ENCODE results near the gene P2RX6. TPM values are rescaled to one million over a fixed set of nuclear protein-coding genes. Genes with fewer than 3 reads are reported as not detected.

The P2RX6 gene
- total RNA-seq, 1 donor from 2014 or later: 3.4 TPM

DNA sequence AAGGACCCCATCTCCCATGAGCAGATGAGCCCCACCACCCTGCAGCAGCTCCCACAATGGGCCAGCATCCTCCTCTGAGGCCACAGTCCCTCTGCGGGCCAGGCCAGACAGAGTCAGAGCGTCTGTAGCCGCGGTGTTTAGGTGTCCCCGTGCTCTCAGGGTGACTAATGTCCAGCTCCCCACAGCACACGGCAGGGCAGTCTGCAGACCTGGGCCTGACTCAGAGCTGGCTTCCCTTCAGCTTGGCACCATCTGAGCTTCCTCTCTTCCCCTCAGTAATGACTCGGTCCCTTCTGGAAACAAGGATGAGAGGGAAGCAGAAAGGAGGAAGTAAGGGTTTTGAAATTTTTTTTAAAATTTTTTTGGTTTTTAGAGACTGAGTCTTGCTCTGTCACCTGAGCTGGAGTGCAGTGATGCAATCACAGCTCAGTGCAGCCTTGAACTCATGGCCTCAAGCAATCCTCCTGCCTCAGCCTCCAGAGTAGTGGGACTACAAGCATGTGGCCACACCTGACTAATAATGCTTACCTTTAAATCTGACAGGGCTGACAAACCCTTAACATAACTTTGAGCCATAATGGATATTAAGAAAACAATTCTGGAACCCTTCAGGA lies 59.2 kb downstream of the P2RX6 start:
- no peak for DNase-seq (ENCODE audit: low spot score)

DNA sequence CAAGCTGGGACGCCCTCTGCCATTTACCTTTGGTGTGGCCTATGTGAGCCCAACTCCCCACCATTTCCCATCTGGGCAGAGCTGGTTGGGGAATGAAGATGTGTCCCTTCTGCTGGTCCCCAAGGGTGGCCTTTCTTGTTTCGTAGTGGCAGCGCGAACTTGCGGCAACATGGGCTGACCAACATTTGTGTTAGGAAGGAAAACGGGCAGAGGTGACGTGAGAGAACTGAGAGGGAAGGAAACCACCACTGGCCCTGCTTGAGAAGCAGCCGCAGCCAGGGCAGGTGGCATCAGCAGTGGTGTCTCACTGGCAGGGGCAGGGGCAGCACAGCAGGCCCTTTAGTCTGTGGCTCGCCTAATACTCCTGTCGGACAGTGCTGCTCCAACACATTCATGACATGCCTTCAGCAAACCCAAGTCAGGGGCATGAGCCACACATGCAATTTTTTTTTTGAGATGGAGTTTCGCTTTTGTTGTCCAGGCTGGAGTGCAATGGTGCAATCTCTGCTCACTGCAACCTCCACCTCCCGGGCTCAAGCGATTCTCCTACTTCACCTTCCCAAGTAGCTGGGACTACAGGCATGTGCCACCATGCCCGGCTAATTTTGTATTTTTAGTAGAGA lies 60.7 kb downstream of the P2RX6 start:
- no peak for DNase-seq (ENCODE audit: low spot score)

- DNase-seq (ENCODE audit: low spot score): no peak
These were observed 62.1 kb downstream of the P2RX6 start for GRCh38 chr22:21076912-21077625.

Other genes starting within 250 kb of the P2RX6 start
- 5.1 TPM for gene SERPIND1, start 241.1 kb upstream of the P2RX6 start, total RNA-seq (ENCODE audit: insufficient read depth, low replicate concordance)
- 21.2 TPM for gene PI4KA, start 156.4 kb upstream of the P2RX6 start, total RNA-seq (ENCODE audit: insufficient read depth, low replicate concordance)
- gene SNAP29, start 156.2 kb upstream of the P2RX6 start, total RNA-seq (ENCODE audit: insufficient read depth, low replicate concordance): 5.1 TPM
- 37.1 TPM for gene CRKL, start 97.8 kb upstream of the P2RX6 start, total RNA-seq (ENCODE audit: insufficient read depth, low replicate concordance)
- gene AIFM3, start 47.9 kb upstream of the P2RX6 start, total RNA-seq (ENCODE audit: insufficient read depth, low replicate concordance): not detected
- gene LZTR1, start 32.9 kb upstream of the P2RX6 start, total RNA-seq (ENCODE audit: insufficient read depth, low replicate concordance): 52.7 TPM
- gene THAP7, start 13.0 kb upstream of the P2RX6 start, total RNA-seq (ENCODE audit: insufficient read depth, low replicate concordance): 17.6 TPM
- gene SLC7A4, start 17.4 kb downstream of the P2RX6 start, total RNA-seq (ENCODE audit: insufficient read depth, low replicate concordance): not detected
- gene LRRC74B, start 30.8 kb downstream of the P2RX6 start, total RNA-seq (ENCODE audit: insufficient read depth, low replicate concordance): 0.24 TPM

Data from umbilical cord (tissue), 2 donors.